ENCODE data around the gene FXYD3.
A peak's percentile ranks its signal among the peaks of the same experiment; 100 is the strongest.
"Not testable (repeated sequence)": the region's sequence is repeated elsewhere in the genome, so short reads cannot be mapped to it uniquely, and the experiment has no call there.

FXYD3 gene

DNA sequence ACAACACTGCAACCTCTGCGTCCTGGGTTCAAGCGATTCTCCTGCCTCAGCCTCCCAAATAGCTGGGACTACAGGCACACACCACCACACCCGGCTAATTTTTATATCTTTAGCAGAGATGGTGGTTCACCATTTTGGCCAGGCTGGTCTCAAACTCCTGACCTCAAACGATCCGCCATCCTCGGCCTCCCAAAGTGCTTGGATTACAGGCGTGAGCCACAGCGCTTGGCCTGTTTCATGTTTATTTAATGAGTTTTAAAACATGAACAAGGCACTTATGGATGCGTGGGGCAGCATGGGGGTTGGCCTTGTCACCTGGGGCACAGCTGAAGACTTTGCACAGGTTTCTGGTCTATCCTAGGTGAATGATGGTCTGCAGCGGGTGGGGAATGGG is 37.5 kb downstream of the FXYD3 start:
- H3K4me1 Mint-ChIP-seq: peaks cover 51% of the 10 kb centered on the region
- peak overlapping the region; percentile 98 for H3K4me3 Mint-ChIP-seq
- H3K36me3 Mint-ChIP-seq: peaks cover 53% of the 10 kb centered on the region
- CTCF ChIA-PET: interaction anchor here (0.6 to 4.1 kb wide), 5 partner anchors 10 to 89 kb away, joined by 3 to 50 read pairs (median 7); partner anchors contain the start of gene FXYD7
- DNase-seq, H3K27ac Mint-ChIP-seq, H3K9me3 Mint-ChIP-seq: not testable (repeated sequence)
- peaks cover 22% of the 10 kb centered on the region for H3K27me3 Mint-ChIP-seq

DNA sequence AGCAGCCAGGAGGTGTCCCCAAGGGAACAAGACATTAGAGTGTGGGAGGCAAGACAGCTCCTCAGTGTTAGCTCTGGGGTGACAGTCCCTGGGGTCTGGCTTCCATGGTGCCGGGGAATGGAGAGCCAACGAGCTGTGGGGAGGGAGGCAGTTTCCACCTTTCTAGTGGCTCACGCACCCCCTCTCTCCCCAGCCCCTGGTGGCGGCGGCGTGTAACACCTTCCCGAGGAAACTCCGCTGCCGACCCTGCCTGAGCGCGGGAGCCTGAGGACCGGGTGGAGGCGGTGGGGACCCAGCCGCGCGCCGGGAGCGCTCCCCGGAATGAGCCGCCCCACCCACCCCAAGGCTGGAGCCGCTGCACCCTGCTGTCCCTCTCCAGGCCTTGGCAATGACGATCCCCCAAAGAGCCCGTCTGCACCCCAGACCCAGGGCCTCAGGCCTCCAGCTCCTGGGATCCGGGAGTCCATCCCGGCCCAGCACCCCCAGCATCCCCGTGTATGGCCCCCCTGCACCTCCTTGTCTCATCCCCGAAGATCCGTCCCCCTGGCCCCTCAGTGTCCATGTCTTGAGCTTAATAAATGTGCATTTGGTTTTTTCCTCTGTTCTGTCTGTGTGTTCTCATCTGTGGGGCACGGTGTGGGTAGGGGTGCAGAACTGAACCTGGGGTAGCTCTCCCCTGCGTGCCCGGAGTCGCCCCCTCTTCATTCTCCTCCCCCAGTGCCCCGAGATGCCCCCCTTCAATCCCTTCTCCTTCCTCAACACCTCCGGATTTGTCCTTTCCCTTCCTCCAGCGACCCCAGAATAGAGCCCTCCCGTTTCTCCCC is 38.3 kb downstream of the FXYD3 start:
- peaks cover 22% of the 10 kb centered on the region for H3K27me3 Mint-ChIP-seq
- peak overlapping the region; percentile 98 for H3K4me3 Mint-ChIP-seq
- DNase-seq: peak; percentile 83
- H3K4me1 Mint-ChIP-seq: peaks cover 59% of the 10 kb centered on the region
- H3K27ac Mint-ChIP-seq: peak overlapping the region; percentile 95
- CTCF ChIA-PET: interaction anchor here (0.6 to 4.1 kb wide), 16 partner anchors 9 to 192 kb away, joined by 3 to 50 read pairs (median 4); partner anchors contain the start of gene FXYD7
- no peaks in the 10 kb centered on the region for H3K9me3 Mint-ChIP-seq
- H3K36me3 Mint-ChIP-seq: peaks cover 59% of the 10 kb centered on the region

DNA sequence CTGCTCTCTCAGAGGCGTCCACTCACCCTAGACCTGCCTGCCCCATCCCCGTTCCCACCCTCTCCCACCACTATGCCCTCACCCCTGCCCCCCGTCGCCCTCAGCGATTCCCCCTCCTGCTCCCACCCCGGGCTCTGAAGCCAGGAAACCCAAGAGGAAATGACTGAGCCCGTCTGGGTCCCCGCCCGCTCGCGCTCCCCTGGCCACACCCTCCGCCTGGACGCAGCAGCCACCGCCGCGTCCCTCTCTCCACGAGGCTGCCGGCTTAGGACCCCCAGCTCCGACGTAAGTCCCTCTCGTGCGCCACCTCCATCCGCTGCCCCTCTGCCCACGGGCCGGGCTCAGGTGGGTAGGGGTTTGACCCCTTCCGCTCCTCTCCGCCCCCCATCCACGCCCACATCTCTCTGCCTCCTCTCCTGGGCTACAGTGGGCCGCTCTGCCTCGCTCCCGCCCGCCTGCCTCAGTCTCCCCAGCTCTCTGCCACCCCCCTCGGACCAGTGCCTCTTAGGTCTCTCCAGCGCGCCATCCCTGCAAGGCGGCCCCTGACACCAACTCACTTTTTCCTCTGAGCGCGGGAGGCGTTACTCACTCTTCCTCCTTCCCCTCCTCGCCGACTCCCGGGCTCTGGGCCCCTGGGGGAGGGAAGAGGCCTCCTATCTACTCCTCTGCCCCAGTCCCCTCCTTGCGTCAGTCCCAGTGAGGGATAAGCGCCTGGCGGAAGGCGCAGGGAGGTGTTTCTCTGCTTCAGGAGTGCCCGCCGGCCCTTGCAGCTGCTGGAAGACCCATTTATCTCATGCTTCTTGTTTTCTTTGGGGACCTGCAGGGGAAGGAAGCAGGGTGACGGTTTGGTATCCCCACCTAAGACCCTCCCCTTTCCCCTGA is 39.1 kb downstream of the FXYD3 start, which contains the start of gene FXYD5:
Gene FXYD5, plus strand, starts transcription at position 211 of the 882 bp plus-strand sequence. CDS start 816 bp downstream, outside the sequence.
- Mint-ChIP-seq H3K36me3 (peaks cover 62% of the 10 kb centered on the region), H3K27me3 (peaks cover 22% of the 10 kb centered on the region), H3K27ac (peak within 1 kb of the TSS; percentile 95), H3K4me3 (peak within 1 kb of the TSS; percentile 98), H3K9me3 (no peaks in the 10 kb centered on the region), H3K4me1 (peaks cover 67% of the 10 kb centered on the region)
- CTCF ChIA-PET: interaction anchor here (0.7 to 4.1 kb wide), 14 partner anchors 9 to 191 kb away, joined by 3 to 50 read pairs (median 4); partner anchors contain the start of gene FXYD7
- DNase-seq: peak; percentile 85

DNA sequence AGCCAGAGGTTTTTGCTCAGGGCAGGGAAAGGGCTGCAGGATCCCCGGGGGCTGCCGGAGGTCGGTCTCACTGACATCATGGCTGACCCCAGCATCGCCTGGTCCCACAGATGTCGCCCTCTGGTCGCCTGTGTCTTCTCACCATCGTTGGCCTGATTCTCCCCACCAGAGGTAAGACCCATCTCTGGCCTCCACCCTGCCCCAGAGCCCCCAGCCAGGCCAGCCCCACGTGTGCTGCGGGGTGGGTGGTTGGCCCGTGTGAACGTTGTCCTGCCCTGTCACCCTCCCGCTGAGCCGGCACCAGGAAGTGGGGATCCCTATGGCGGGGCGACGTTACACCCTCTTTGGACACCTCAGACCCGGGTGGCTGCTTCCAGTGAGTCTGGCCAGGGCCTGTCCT is 39.8 kb downstream of the FXYD3 start:
- Mint-ChIP-seq H3K9me3 (no peaks in the 10 kb centered on the region), H3K4me1 (peaks cover 64% of the 10 kb centered on the region), H3K27me3 (peaks cover 22% of the 10 kb centered on the region), H3K27ac (peak overlapping the region; percentile 95), H3K36me3 (peaks cover 67% of the 10 kb centered on the region), H3K4me3 (peak overlapping the region; percentile 98)
- DNase-seq: peak; percentile 58
- CTCF ChIA-PET: no interaction called here

DNA sequence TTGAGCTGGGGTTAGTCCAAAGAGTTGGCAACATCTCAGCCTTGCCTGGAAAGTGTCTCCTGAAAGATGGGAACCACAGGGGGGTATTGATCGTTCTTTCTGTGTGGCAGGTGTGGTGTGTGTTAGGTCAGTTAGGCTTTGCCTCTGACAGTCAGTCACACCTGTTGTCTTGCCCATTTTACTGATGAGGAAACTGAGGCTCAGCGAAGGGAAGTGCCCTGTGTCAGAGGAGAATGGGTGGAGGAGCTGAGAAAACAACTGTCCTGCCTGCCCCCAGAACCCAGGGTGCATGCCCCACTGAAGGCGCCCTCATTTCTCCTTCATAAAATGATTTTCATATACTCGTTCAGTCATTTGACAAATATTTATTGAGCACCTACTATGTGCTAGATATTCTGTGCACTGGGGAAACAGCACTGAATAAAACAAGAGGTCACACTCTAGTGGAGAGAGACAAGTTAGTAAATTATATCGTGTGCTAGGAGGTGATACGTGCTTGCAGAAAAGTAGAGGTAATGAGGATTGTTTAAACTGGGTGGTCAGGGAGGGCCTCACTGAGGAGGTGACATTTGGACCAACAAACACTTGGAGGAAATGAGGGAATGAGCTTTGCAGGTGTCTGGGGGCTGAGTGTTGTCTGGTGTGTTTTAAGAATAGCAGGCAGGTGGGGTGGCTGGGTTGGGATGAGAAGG is 40.5 kb downstream of the FXYD3 start:
- Mint-ChIP-seq H3K9me3 (peaks cover 3% of the 10 kb centered on the region), H3K4me3 (peak overlapping the region; percentile 98), H3K36me3 (peaks cover 70% of the 10 kb centered on the region), H3K27ac (peak overlapping the region; percentile 95), H3K4me1 (peaks cover 63% of the 10 kb centered on the region), H3K27me3 (peaks cover 18% of the 10 kb centered on the region)
- no peak for DNase-seq
- CTCF ChIA-PET: no interaction called here

DNA sequence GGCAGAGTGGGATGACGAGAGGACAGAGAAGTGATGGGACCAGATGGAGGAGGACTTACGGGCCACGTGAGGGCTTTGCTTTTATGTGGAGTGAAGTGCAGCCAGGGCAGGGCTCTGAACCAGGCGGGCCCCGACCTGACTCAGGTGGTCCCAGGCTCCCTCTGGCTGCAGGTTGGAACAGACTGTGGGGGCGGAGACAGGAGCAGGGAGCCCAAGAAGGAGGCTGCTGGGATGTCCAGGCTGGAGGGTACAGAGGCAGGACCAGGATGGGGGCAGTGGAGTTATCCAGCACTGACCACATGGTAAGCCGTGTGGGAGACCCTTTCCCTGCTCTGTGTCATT is 41.0 kb downstream of the FXYD3 start:
- peak overlapping the region; percentile 95 for H3K27ac Mint-ChIP-seq
- peaks cover 8% of the 10 kb centered on the region for H3K9me3 Mint-ChIP-seq
- peaks cover 13% of the 10 kb centered on the region for H3K27me3 Mint-ChIP-seq
- H3K36me3 Mint-ChIP-seq: peaks cover 74% of the 10 kb centered on the region
- peaks cover 65% of the 10 kb centered on the region for H3K4me1 Mint-ChIP-seq
- CTCF ChIA-PET: no interaction called here
- peak overlapping the region; percentile 98 for H3K4me3 Mint-ChIP-seq
- DNase-seq: no peak

DNA sequence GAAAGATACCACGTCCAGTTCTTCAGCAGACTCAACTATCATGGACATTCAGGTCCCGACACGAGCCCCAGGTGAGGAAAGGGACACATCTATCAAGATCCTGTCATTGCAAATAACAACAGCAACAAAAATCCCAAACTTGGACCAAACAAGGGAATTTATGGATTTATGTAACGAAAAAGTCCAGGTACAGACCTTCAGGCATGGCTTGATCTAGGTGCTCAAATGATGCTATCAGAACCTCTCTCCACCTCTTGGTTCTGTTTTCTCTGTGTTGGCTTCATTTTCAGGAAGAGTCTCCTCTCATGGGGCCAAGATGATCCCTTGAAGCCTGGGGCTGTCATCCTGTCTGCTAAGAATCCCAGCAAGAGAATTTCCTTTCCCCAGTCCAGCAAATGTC is 41.8 kb downstream of the FXYD3 start:
- H3K36me3 Mint-ChIP-seq: peaks cover 82% of the 10 kb centered on the region
- H3K27me3 Mint-ChIP-seq: peaks cover 5% of the 10 kb centered on the region
- peak overlapping the region; percentile 55 for H3K27ac Mint-ChIP-seq
- CTCF ChIA-PET: interaction anchor here (1.9 kb wide), 1 partner anchor 60 kb away, joined by 5 read pairs; no protein-coding TSS in a partner anchor
- peaks cover 13% of the 10 kb centered on the region for H3K9me3 Mint-ChIP-seq
- H3K4me3 Mint-ChIP-seq: peak overlapping the region; percentile 98
- DNase-seq: no peak
- H3K4me1 Mint-ChIP-seq: peaks cover 67% of the 10 kb centered on the region

DNA sequence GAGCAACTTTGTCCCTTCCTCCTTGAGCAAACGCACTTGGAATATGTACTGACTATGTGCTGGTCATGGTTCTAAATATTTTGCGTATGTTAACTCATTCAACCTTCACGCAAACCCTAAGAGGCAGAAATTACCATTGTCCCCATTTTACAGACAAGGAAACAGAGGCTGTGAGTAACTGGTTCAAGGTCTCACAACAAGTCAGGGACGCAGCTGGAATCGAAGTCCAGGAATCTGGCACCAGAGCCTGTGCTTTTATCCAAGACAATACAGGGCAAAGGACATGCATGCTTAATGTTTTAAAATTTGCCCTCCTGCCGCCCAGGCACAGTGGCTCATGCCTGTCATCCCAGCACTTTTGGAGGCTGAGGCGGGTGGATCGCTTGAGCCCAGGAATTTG is 44.0 kb downstream of the FXYD3 start:
- CTCF ChIA-PET: no interaction called here
- peaks cover 24% of the 10 kb centered on the region for H3K9me3 Mint-ChIP-seq
- peak overlapping the region; percentile 21 for H3K27ac Mint-ChIP-seq
- no peak overlapping the region for H3K4me3 Mint-ChIP-seq
- no peaks in the 10 kb centered on the region for H3K27me3 Mint-ChIP-seq
- DNase-seq: no peak
- H3K36me3 Mint-ChIP-seq: peaks cover 98% of the 10 kb centered on the region
- peaks cover 69% of the 10 kb centered on the region for H3K4me1 Mint-ChIP-seq

DNA sequence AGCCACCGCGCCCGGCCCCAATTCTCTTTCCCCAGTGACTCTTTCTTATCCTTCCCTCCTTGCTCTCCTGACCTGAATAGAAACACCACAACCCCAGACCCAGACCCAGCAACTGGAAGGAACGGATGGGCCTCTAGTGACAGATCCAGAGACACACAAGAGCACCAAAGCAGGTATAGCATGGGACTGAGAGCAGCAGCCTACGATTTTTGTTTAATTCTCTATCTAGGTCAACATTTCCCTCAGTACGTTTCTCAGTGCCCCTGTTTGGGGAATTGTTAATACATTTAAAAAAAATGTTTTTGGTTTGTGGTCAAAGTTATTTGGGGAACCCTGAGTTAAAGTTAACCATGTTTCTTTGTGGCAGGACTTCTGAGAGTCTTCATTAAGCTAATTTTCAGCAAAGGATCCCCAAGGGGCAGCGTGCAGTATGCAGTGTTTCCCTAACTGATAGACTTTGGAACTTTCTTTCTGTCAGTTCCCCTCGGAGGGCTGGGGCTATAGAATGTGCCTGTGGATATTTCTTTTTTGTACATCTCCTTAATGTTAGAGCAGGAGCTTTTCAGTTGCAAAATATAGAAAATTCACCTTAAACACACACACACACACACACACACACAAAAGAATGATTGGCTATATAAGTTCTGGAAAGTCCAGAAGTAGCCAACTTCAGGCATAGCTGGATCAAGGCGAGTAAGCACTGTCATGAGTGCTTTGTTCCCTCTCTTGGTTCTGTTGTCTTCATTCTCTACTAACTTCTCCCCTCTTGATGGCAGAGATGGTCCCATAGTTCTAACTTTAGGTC is 45.2 kb downstream of the FXYD3 start:
- Mint-ChIP-seq H3K27ac (peak overlapping the region; percentile 52), H3K36me3 (peaks cover 99% of the 10 kb centered on the region), H3K4me1 (peaks cover 73% of the 10 kb centered on the region), H3K27me3 (no peaks in the 10 kb centered on the region), H3K4me3 (no peak overlapping the region), H3K9me3 (peaks cover 31% of the 10 kb centered on the region)
- CTCF ChIA-PET: interaction anchor here (1.2 to 1.6 kb wide), 2 partner anchors 19 to 56 kb away, joined by 3 to 4 read pairs; no protein-coding TSS in a partner anchor
- DNase-seq: no peak

DNA sequence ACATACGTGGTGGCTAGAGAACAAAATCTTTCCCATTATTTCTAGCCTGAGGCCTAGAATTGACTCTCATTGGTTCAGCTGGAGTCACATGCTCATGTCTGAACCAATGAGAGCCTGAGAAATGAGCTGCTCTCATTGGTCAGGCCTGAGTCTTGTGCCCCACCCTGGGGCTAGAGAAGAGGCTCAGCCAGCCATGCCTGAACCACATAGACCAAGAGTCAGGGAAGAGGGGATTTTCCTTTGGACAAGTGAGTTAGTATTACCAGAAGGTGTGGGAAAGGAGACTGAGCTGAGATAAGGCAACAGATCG is 45.8 kb downstream of the FXYD3 start:
- Mint-ChIP-seq H3K4me3 (no peak overlapping the region), H3K9me3 (peaks cover 37% of the 10 kb centered on the region), H3K27me3 (no peaks in the 10 kb centered on the region), H3K27ac (no peak overlapping the region), H3K36me3 (peaks cover 99% of the 10 kb centered on the region), H3K4me1 (peaks cover 73% of the 10 kb centered on the region)
- DNase-seq: no peak
- CTCF ChIA-PET: interaction anchor here (1.2 to 1.6 kb wide), 2 partner anchors 20 to 56 kb away, joined by 3 to 4 read pairs; no protein-coding TSS in a partner anchor

DNA sequence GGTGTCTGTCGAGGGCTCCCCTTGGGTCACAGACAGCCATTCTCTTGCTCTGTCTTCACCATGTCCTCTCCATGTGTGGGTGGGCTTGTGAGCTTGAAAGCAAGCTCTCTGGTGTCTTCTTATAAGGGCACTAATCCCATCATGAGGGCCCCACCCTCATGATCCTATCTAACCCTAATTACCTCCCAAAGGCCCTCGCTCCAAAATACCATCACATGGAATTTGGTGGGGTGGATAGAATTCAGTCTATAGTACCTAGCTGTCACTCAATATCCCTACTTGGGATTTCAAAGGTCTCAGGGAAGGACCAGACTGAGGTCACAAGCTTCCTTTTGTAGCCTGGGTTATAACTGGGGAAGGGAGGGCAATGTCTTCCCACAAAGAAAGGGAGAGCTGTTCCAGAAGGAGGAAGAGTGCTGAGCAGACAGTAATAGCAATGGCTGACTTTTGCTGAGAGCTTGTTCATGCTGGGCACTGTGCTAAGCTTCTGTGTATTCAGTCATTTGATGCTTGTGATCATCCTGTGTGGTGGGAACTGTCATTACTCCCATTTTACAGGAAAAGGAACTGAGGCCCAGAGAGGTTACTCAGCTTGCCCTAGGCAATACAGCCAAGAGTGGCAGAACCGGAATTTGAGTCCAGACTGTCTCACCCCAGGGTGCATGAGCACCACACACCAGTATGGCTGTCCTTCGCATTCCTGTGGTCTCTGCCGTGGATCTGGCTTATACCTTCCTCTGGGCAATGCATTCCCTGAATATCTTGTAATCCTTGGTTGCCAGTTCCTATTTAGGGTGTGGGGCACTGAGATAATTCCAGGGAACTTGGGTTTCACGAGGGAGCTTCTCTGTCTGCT is 47.1 kb downstream of the FXYD3 start:
- no peak overlapping the region for H3K4me3 Mint-ChIP-seq
- no peak overlapping the region for H3K27ac Mint-ChIP-seq
- peaks cover 99% of the 10 kb centered on the region for H3K36me3 Mint-ChIP-seq
- peaks cover 73% of the 10 kb centered on the region for H3K4me1 Mint-ChIP-seq
- CTCF ChIA-PET: interaction anchor here (0.8 to 1.9 kb wide), 5 partner anchors 9 to 55 kb away, joined by 3 to 5 read pairs (median 4); no protein-coding TSS in a partner anchor
- peak; percentile 0 for DNase-seq
- no peaks in the 10 kb centered on the region for H3K27me3 Mint-ChIP-seq
- H3K9me3 Mint-ChIP-seq: peaks cover 40% of the 10 kb centered on the region

DNA sequence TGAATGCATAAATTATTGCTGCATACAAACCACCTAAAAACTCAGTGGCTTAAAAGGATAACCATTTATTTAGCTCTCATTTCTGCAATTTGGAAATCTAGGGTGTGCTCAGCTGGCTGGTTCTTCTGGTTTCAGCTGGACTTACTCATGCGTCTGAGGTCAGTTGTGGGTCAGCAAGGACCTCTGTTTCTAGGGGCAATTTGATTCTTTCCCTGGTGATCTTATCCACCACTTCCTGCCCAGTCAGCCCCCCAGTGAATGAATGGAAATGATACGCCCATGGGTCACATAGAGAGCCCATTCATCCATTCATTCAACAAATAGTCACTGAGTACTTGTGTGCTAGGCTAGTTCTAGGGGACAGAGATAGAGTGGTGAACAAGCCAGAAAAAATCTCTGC is 48.8 kb downstream of the FXYD3 start:
- CTCF ChIA-PET: no interaction called here
- Mint-ChIP-seq H3K4me3 (no peak overlapping the region), H3K27ac (peak overlapping the region; percentile 67), H3K27me3 (no peaks in the 10 kb centered on the region), H3K4me1 (peaks cover 69% of the 10 kb centered on the region), H3K9me3 (peaks cover 40% of the 10 kb centered on the region), H3K36me3 (peaks cover 96% of the 10 kb centered on the region)
- no peak for DNase-seq
